ENCODE measurements around the gene CROCC.

The CROCC gene

DNA sequence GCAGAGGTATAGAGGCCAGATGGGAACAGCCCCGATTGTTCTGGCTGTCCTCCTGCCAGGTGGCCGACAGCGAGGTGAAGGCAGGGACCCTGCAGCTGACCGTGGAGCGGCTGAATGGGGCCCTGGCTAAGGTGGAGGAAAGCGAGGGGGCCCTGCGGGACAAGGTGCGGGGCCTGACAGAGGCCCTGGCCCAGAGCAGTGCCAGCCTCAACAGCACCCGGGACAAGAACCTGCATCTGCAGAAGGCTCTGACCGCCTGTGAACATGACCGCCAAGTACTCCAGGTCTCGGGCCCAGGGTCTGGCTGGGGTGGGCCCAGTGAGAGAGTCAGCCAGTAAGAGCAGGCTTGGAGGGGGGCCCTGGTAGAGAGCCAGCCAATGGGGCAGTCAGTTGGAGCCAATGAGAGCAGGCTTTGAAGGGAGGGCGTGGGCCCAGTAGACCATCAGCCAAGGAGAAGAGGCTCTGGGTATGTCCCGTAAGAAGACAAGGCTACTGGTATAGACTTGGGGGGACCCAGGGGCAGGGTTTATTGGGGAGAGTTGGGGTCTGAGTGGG lies 47.4 kb downstream of the CROCC start:
- TF ChIP-seq, protein P1, sequence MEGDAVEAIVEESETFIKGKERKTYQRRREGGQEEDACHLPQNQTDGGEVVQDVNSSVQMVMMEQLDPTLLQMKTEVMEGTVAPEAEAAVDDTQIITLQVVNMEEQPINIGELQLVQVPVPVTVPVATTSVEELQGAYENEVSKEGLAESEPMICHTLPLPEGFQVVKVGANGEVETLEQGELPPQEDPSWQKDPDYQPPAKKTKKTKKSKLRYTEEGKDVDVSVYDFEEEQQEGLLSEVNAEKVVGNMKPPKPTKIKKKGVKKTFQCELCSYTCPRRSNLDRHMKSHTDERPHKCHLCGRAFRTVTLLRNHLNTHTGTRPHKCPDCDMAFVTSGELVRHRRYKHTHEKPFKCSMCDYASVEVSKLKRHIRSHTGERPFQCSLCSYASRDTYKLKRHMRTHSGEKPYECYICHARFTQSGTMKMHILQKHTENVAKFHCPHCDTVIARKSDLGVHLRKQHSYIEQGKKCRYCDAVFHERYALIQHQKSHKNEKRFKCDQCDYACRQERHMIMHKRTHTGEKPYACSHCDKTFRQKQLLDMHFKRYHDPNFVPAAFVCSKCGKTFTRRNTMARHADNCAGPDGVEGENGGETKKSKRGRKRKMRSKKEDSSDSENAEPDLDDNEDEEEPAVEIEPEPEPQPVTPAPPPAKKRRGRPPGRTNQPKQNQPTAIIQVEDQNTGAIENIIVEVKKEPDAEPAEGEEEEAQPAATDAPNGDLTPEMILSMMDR (conservative IDR thresholded peaks at IDR 0.05; ENCODE audit: control insufficient read depth, insufficient read depth, low read depth, low read length), result no peak
- H3K4me3 ChIP-seq (ENCODE audit: control insufficient read depth, low read depth, low read length), result no peak overlapping the region
- no peak for DNase-seq (ENCODE audit: low read depth)

DNA sequence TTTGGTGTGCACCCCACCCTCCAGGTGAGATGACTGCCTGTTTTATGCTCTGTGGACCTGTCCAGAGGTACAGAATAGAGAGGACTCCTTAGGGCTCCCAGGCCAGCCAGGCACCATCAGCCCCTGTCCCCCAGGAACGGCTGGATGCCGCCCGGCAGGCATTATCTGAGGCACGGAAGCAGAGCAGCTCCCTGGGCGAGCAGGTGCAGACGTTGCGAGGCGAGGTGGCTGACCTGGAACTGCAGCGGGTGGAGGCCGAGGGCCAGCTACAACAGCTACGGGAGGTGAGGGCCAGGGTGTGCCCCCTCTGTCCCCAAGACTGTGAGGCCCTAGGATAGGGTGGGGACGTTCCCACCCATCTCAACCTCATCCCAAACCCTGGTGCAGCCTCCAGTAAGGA lies 47.9 kb downstream of the CROCC start:
- TF ChIP-seq, protein P1 (conservative IDR thresholded peaks at IDR 0.05; ENCODE audit: control insufficient read depth, insufficient read depth, low read depth, low read length), result no peak
- no peak for DNase-seq (ENCODE audit: low read depth)
- no peak overlapping the region for H3K4me3 ChIP-seq (ENCODE audit: control insufficient read depth, low read depth, low read length)

DNA sequence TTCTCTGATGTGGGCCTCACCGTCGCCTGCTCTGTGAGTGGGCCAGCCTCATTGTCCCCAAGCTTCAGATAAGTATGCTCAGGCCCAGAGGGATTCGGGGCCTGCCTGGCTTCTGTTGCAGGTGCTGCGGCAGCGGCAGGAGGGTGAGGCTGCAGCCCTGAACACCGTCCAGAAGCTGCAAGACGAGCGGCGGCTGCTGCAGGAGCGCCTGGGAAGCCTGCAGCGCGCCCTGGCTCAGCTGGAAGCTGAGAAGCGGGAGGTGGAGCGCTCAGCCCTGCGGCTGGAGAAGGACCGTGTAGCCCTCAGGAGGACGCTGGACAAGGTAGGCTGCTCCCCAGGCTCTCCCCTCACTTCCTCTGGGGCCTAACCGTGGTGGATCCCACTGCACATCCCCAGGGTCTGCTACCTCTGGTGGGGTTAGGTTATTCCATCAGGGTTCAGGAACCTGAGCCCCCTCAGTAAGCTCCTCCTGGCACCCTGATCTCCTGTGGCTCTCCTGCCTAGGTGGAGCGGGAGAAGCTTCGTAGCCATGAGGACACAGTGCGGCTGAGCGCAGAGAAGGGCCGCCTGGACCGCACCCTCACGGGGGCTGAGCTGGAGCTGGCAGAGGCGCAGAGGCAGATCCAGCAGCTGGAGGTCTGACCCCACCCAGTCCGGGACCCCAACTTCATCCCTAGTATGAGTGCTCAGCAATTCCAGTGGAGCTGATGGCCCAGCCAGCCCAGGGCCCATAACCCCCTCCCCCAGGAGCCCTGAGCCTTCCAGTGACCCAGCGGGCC lies 48.6 kb downstream of the CROCC start:
- TF ChIP-seq, protein P1 (conservative IDR thresholded peaks at IDR 0.05; ENCODE audit: control insufficient read depth, insufficient read depth, low read depth, low read length), result no peak
- no peak for DNase-seq (ENCODE audit: low read depth)

DNA sequence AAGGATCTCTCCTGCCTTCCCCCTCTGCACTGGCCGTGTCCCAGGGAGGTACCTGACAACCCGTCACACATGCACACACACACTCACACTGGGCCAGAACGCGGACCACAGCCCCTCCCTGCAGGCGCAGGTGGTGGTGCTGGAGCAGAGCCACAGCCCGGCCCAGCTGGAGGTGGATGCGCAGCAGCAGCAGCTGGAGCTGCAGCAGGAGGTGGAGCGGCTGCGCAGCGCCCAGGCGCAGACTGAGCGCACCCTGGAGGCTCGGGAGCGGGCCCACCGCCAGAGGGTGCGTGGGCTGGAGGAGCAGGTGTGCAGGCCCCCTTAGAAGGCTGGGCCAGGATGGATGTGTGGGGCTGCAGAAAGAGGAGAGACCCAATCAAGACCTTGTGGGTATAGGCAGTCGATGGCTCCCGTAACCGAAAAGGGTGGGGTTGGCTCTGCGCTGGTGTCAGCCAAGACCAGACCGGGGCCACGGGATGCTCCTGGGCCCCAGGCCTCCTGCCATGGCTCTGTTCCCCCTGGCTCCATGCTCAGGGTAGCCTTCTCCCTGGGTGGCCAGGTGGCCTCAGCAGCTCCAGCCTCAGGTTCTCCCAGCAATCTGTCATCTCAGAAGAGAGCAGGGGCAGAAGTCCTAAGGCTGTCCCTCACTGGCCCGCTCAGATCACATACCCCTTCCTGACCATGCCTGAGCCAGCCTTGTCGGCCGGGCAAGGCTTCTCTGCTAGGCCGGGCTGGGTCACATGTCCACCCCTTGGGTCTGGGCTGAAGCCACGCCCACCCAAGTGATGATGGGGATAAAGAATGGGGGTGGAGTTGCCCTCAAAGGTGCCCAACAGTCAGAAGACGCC lies 49.8 kb downstream of the CROCC start:
- TF ChIP-seq, protein P1 (conservative IDR thresholded peaks at IDR 0.05; ENCODE audit: control insufficient read depth, insufficient read depth, low read depth, low read length), result no peak
- no peak overlapping the region for H3K4me3 ChIP-seq (ENCODE audit: control insufficient read depth, low read depth, low read length)
- peak; percentile 60 for DNase-seq (ENCODE audit: low read depth)

More for the DNA sequence above, 48.6 kb downstream of the CROCC start:
- H3K4me3 ChIP-seq (ENCODE audit: control insufficient read depth, low read depth, low read length), result no peak overlapping the region

DNA sequence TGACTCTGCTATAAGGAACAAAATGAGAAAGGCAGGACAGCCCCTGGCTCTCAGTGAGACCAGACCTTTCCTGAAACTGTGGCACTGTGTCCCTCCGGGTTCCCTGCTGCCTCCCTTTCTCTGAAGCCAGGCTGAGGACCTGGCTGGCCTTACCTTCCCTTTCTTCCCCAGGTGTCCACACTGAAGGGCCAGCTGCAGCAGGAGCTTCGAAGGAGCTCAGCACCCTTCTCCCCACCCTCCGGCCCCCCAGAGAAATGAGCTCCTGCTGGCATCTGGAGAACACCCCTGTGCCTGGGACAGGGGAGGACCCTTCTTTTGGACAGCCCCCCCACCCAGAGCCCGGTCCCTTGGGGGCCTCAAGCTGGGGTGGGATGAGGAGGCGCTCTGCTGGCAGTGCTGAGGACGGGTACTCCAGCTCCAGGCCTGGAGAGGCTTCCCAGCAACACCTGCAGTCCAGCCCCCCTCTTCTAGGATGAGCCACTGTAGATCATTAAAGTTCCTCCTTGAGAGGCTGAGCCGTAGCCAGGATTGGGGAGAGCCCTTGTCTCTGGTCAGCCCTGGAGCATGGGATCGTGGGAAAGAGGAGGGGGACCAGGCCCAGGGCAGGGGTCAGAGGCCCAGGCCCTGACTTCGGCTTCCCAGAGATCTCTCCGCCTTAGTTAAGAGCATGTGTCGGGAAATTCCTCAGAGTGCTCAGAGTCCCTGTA lies 50.6 kb downstream of the CROCC start:
- TF ChIP-seq, protein P1 (conservative IDR thresholded peaks at IDR 0.05; ENCODE audit: control insufficient read depth, insufficient read depth, low read depth, low read length), result no peak
- DNase-seq (ENCODE audit: low read depth), result no peak
- no peak overlapping the region for H3K4me3 ChIP-seq (ENCODE audit: control insufficient read depth, low read depth, low read length)

DNA sequence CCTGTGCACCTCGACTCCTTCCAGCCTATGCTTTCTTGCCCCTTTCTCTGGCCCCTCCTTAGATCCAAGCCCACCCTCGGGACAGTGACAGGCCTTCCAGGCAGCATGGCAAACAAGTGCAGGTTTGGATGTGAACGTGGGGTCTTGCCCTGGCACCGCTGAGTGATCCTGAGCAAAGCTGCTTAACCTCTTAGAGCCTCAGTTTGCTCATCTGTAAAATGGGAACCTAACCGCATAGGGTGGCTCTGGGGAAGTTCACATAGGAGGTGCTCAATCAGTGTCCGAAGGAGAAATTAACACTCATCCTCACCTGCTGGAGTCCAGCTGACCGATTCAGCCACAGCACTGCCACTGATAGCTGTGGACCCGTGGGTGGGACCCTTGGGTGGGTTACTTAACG lies 51.5 kb downstream of the CROCC start:
- TF ChIP-seq, protein P1 (conservative IDR thresholded peaks at IDR 0.05; ENCODE audit: control insufficient read depth, insufficient read depth, low read depth, low read length), result no peak
- H3K4me3 ChIP-seq (ENCODE audit: control insufficient read depth, low read depth, low read length), result no peak overlapping the region

More for the DNA sequence above, 51.5 kb downstream of the CROCC start:
- DNase-seq (ENCODE audit: low read depth), result no peak

Data from fibroblast of mammary gland (primary cell).